Right renal cortex interstitium (tissue), 3 donors: ENCODE results near the gene SLC28A3. TPM values are rescaled to one million over a fixed set of nuclear protein-coding genes. Genes with fewer than 3 reads are reported as not detected.
"Not testable (repeated sequence)": the region's sequence is repeated elsewhere in the genome, so short reads cannot be mapped to it uniquely, and the experiment has no call there.

Experiments used
- DNase-seq, 3 donors: peaks; one replicate each; pipeline ENCODE4 v3.0.0-alpha.2; 2013; ENCODE audit warnings: low read depth in 3 of 3, low spot score in 2 of 3
- polyA plus RNA-seq, 3 donors: library from polyadenylated mRNA; unstranded; fragments of 120-200 nt; gene quantifications; one replicate each; pipeline ENCODE4 v1.2.1, GENCODE V29; 2013; ENCODE audit not compliant: insufficient read length in 3 of 3

Gene SLC28A3, protein sequence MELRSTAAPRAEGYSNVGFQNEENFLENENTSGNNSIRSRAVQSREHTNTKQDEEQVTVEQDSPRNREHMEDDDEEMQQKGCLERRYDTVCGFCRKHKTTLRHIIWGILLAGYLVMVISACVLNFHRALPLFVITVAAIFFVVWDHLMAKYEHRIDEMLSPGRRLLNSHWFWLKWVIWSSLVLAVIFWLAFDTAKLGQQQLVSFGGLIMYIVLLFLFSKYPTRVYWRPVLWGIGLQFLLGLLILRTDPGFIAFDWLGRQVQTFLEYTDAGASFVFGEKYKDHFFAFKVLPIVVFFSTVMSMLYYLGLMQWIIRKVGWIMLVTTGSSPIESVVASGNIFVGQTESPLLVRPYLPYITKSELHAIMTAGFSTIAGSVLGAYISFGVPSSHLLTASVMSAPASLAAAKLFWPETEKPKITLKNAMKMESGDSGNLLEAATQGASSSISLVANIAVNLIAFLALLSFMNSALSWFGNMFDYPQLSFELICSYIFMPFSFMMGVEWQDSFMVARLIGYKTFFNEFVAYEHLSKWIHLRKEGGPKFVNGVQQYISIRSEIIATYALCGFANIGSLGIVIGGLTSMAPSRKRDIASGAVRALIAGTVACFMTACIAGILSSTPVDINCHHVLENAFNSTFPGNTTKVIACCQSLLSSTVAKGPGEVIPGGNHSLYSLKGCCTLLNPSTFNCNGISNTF
- polyA plus RNA-seq, result under 1 TPM in 2 of 3 donors, not detected in 1; 0.03 to 0.07 TPM

DNA sequence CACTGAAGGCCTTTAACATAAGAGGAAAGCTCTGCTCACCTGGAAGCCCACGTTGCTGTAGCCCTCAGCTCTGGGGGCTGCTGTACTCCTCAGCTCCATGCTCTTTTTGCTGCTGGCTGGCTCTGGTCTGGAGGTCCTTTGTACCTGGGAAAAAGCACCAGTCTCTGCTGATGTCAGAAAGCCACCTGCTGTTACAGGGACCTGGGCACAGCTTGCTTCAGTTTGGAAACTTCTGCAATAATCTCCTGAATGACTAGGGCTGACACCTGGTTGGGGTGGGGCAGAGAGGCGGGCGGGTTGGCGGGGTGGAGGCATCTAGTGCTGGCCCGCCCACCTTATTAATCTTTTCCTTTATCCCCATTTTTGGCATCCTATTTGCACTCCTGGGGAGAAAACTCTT is at the start of gene SLC28A3:
SLC28A3 (minus strand) TSS at position 224 of the 400 bp plus-strand sequence; CDS start at position 99, 125 bp downstream.
- no peak for DNase-seq

DNA sequence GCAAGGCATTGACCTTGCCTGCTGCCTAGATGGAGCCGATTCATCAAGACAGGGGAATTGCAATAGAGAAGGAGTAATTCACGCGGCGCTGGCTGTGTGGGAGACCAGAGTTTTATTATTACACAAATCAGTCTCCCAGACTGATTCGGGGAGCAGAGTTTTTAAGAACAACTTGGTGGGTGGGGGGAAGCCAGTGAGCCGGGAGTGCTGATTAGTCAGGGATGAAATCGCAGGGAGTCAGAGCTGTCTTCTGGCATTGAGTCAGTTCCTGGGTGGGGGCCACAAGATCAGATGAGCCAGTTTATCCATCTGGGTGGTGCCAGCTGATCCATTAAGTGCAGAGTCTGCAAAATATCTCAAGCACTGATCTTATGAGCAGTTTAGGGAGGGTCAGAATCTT is 49.7 kb upstream of the SLC28A3 start:
- DNase-seq, result not testable (repeated sequence)

DNA sequence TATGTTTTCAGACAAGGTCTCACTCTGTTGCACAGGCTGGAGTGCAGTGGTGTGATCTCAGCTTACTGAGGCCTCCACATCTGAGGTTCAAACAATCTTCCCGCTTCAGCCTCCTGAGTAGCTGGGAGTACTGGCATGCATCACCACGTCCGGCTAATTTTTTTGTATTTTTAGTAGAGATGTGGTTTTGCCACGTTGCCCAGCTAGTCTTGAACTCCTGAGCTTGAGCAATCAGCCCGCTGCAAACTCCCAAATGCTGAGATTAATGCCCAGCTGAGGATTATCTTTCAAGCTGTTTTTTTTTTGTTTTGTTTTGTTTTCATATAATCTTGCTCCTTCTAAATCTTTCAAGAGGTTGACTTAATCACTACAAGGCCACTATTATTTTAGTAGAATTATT is 47.3 kb upstream of the SLC28A3 start:
- no peak for DNase-seq

DNA sequence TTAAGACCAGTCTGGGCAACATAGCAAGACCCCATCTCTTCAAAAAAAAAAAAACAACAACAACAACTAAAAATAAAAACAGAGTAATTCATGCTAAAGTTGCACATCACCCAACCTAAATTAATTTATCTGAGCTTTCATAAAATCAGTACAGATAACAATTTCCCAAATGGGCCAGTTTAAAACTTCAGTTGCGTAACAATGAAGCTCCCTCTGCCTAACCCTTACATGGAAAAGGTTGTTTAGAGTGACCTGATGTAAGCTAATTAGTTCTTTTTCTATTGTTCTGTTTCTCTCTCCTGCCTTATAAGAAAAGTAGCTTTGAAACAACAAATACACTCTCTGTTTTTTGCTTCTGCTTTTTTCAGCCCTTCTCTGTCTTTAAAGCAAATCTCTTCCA is 46.2 kb upstream of the SLC28A3 start:
- no peak for DNase-seq

DNA sequence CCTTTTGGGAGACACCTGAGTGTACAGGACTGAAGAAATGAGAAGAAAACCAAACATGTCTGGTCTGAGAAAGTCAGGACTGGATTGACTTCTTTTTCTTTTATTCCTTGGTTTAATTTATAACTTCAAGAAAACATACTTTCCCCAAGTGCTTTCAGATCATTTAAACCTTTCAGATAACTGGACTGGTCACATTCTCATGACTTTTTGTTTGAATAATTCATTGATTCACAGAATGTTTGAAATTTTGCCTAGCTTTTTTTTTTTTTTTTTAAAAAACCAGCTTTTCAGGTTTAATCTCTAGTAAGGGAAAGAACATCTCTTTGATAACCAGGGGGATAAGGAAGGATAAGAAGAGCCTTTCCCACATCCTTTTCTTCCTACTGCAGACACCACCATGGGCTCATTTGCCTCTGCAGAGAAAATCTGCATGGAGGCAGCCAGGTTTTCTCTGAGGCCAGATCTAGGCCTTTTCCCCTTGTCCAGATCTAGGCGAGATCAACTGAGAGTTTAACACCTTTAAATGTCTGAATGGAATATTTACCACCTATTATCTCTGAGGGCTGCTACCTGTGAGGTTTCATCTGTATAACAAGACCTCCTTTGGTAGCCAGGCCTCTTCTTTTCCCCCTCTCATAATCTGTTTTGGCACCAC is 45.0 kb upstream of the SLC28A3 start:
- DNase-seq, result no peak

DNA sequence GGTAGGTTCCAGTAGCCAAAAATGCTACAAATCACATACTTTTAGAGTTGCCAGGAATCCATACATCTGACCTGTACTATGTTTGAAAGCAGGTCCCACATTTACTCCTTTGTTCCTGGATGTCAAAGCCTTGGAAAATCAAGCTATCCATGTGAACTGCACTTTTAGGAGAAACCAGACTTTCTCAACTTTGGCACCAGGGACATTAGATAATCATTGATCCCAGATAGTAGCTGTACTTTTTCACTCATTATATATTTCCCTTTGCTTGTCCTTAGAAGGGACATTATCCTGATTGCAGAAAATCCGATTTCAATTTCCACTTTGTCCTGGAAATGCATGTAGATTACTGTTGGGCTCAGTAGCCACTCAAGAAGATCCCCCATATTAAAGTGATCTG is 44.1 kb upstream of the SLC28A3 start:
- DNase-seq, result no peak

DNA sequence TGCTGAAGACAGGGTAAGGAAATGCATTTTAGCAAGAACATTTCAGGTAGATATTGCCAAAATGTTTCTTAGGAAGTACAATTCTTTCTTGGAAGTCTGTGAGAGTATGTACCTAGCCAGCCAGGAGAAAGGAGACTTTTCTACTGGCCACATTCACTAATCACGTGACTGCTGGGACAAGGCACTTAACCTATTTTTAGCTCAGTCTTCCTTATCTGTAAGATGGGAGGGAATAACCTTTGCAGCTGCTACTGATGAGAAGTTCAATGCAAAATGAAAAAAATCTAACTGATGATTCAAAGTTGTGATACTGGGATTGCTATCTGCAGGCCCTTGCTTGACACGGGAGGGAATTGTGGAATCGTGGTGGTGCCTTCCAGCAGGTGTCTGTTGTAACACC is 42.6 kb upstream of the SLC28A3 start:
- DNase-seq, result no peak

DNA sequence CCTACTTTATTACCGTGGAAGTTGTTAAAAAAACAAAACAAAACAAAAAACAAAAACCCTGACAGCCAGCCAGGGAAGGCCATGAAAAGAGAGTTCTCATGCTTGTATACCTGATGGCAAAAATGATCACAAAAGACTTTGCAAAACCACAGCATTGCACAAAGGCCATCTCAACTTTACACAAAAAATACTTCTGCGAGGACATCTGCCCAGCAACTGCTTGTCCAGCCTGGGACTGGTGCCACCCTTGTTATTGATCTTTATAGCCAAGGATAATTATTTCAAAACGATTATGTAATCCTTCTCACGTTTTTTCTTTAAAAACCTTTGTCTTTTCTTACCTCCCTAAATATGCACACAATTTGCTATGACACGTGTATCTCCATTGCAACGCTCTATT is 42.2 kb upstream of the SLC28A3 start:
- DNase-seq, result no peak

DNA sequence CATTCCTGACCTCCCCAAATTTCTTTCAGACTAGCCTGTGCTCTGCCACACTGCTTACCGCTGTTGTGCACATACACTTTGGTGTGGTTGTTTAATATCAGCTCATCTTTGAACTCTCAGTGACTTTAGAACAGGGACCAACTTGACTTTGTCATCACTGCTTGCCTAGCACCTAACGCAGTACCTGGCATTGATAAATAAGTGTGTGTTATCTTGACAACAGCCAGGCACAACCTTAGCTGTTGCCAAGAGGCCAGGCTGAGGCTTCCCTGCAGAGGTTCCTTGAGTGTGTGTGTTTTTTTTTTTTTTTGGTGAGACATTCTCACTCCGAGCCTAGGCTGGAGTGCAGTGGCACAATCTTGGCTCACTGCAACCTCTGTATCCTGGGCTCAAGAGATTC is 41.0 kb upstream of the SLC28A3 start:
- no peak for DNase-seq

DNA sequence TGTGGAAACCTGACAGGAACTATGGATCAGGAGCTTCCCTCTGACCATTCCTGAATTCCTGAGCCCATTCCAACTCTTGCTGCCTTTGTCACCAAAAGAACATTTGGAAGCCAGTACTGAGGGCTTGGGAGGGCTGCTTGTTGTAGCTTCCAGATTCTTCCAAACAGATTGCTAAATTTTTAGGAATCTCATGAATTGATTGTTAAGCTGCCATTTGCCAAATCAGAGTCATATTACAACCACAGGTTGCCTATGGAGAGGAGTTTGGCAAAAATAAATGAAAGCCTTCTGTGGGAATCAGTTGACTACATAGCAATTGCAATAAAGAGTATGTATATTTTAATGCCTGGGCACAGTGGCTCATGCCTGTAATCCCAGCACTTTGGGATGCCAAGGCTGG is 39.2 kb upstream of the SLC28A3 start:
- no peak for DNase-seq

DNA sequence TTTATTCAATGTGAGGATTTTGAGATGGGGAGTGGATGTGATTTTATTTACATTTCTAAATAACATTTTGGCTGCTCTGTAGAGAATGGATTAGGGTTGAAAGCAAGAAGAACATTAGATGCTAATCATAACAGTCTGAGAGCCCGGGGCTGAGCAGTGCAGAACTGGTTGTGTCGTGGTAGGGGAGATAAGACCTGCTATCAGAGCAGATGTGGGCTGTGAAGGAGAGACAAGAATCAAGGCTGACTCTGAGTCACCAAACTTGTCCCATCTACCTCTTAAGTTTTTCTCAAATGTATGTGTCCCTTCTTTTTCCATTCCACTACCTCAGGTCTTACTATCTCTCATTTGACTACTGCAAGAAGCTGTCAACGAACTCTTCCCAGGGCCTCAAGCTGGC is 35.4 kb upstream of the SLC28A3 start:
- no peak for DNase-seq

DNA sequence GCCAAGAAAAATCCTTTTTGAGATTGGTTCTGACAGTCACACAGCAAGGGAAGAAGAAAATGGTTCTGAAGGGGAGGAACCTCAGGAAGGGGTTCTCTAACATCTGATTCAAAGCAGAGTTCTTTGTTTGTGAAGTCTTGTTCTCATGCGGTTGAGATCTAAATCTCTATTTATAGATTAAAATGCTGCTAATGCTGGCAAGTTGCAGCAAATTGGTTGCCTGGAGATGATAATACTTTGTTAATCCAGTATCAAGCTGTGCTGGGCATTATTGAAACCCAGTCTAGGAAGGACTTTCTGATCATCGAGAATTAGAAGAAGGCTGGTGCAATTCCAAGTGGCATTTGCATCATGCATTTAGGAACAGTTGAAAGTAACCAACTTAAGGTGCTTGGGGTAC is 34.0 kb upstream of the SLC28A3 start:
- no peak for DNase-seq

DNA sequence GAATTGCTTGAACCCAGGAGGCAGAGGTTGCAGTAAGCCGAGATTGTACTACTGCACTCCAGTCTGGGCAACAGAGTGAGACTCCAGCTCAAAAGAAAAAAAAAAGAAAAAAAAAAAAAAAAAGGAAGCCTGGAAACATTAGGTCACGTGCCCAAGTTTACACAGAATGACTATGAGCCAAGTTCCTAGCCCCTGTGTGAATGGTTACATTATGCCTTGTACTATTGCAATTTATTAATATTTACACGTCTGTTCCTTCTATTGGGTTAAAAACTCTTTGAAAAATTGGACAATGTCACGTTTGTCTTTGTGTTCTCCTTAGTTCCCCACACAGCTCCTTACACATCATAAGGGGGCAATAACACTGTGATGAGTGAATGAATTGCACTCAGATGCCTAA is 33.5 kb upstream of the SLC28A3 start:
- no peak for DNase-seq

DNA sequence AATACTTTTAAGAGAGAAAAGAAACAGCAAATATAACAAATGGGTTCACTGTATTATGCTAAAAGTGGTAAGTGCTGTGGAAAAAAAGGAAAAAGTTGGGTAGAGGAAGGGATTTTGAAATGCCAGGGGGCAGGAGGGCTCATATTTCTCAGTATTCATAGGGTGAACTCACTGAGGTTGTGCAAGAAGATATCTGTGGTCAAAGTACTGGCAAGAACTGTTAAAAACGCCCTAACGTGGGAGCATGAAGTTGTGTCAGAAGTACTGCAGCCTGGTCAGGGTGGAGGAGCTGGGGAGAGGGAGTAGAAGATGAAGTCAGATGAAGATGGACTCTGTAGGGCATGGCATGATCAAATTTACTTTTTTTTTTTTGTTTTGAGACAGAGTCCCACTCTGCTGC is 31.2 kb upstream of the SLC28A3 start:
- DNase-seq, result no peak

DNA sequence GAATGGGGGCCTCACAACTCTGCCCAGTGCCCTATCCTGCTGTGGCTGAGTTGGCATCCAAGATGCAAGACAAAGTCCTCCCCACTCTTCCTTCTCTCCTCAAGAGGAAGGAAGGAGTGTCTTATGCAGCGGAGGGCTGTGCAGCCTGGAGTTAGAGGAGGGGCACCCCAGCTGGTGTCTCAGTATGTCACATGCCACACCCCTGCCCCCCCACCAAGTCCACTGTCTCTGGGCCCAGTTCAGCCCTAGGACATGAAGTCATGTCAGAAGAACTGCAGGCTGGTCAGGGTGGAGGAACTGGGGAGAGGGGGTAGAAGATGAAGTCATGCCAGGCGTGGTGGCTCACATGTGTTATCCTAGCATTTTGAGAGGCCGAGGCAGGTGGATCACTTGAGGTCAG is 28.0 kb upstream of the SLC28A3 start:
- DNase-seq, result no peak

DNA sequence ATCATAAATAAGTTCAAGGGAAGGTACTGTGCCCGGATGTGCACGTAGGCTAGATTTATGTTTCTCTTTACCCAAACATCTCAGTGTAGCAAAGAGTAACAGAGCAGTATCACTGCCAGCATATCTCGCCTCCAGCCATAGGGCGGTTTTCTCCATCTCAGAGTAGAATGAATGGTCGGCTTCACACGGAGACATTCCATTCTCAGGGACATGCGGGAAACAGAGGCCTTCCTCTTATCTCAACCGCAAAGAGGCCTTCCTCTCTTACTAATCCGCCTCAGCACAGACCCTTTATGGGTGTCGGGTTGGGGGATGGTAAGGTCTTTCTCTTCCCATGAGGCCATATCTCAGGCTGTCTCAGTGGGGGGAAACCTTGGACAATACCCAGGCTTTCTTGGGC is 27.2 kb upstream of the SLC28A3 start:
- DNase-seq, result not testable (repeated sequence)

DNA sequence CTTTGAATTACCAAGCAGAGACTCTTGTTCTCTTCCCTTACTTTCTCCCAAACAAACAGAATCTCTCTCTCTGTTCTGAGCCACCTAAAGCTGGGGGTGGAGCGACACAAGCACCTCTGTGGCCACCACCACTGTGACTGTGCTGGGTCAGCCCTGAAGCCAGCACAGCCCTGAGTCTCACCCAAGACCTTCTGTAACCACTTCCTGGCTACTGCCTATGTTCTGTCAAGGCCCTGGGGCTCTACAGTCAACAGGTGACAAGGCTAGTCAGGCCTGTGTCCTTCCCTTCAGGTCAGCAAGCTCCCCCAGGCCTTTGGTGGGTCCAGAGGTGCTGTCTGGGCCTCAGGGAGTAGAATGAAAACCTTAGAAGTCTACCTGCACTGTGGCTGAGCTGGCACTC is 26.1 kb upstream of the SLC28A3 start:
- no peak for DNase-seq

DNA sequence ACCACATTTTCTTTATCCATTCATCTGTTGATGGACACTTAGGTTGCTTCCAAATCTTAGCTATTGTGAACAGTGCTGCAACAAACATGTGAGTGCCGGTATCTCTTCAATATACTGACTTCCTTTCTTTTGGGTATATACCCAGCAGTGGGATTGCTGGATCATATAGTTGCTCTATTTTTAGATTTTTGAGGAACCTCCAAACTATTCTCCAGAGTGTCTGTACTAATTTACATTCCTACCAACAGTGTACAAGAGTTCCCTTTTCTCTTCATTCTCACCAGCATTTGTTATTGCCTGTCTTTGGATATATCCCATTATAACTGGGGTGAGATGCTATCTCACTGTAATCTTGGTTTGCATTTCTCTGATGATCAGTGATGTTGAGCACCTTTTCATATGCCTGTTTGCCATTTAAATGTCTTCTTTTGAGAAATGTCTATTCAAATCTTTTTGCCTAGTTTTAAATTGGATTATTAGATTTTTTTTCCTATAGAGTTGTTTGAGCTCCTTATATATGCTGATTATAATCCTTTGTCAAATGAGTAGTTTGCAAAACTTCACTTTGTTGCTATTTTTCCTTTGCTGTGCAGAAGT is 24.4 kb upstream of the SLC28A3 start:
- DNase-seq, result not testable (repeated sequence)

DNA sequence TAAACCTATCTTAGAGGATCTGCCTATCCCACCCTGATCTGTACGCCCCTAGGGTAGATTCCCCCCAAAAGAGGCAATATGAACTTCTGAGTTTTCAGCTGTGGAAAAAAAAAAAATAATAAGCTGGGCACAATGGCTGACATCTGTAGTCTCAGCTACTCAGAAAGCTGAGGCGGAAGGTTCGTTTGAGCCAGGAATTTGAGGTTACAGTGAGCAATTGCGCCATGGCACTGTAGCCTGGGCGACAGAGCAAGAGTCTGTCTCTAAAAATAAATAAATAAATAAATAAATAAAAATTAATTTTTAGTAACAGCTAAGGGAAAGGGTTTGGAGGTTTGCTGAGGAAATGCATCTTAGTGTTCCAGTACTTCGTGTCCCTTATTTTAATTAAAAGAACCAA is 21.1 kb upstream of the SLC28A3 start:
- DNase-seq, result no peak

DNA sequence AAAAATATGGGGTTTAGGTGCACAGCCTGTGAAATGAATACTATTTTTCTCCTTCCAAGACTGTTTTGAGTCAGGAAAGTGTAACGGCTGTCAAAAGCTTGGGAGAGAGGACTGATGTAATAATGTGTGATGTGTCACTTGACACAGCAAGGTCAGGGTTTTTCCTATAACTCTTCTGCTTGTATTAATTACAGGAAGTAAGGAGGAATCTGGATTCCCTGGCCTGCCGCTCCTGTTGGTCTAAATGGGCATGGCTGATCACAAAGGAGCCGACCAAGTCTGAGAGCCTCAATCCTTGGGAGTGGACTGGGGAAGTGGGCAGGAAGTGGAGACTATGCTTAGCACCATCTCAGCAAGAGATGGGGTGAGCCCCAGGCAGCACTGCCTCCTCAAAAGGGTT is 16.7 kb upstream of the SLC28A3 start:
- DNase-seq, result no peak

DNA sequence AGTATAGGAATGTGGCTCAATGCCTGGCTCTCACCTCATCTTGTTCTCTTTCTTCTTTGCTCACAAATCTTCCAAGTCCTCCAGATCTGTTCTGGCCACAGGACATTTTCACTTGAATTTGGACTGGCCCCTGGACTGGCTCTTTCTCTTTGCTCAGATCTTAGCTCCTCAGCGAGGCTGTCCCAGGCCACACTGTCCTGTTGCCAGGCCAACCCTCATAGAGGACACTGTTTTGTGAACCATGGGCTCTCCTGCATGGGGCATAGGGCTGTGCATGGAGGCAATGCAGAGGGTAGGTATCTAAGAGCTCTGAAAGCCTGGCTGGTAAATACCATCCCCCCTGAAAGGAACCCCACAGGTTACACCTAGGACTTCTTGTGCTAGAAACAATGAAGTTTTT is 13.5 kb upstream of the SLC28A3 start:
- no peak for DNase-seq
